Brain microvascular endothelial cell (primary cell): ENCODE results near the gene AGAP2.

Source experiments
- DNase-seq: peaks from one replicate; pipeline ENCODE4 v3.0.0-alpha.2; 2020
- H3K27ac ChIP-seq: fragments of 250-450 bp; sonication (Bioruptor Pico); 2 replicates; pipeline ENCODE4 v1.5.1; 2020; ENCODE audit warnings: mild to moderate bottlenecking, moderate library complexity
- H3K27me3 ChIP-seq: fragments of 250-450 bp; sonication (Bioruptor Pico); replicated peaks from 2 replicates; pipeline ENCODE4 v1.5.1; 2020; ENCODE audit warnings: mild to moderate bottlenecking
- H3K36me3 ChIP-seq: fragments of 250-450 bp; sonication (Bioruptor Pico); replicated peaks from 2 replicates; pipeline ENCODE4 v1.5.1; 2020; ENCODE audit warnings: mild to moderate bottlenecking
- H3K4me3 ChIP-seq: 2 replicates; pipeline ENCODE4 v1.5.1; 2011; ENCODE audit warnings: low read depth, mild to moderate bottlenecking, control low read depth, low read length, moderate library complexity
- CTCF ChIP-seq: IDR thresholded peaks from 2 replicates; pipeline ENCODE4 v1.5.1; 2011; ENCODE audit warnings: low read depth, mild to moderate bottlenecking, moderate library complexity, low read length, control low read depth, inconsistent platforms; ENCODE audit errors: missing control alignments
- in situ Hi-C: cut with HindIII; loops from 2 replicates; pipeline ENCODE4 v1.10.0; 2017; ENCODE audit warnings: low sequenced_read_pairs, low pct_ligation_motif_present

The AGAP2 gene

GRCh38 chr12:57781244-57781643 lies 42.7 kb upstream of the AGAP2 start:
- DNase-seq, result no peak
- Histone ChIP-seq H3K27me3 (no peaks in the 10 kb centered on the region), H3K36me3 (peaks cover 5% of the 10 kb centered on the region), H3K4me3 (no peak overlapping the region), H3K27ac (no peak overlapping the region)
- no peak for TF ChIP-seq CTCF
- in situ Hi-C loops, result no loop called here

- Histone ChIP-seq H3K36me3 (no peaks in the 10 kb centered on the region), H3K4me3 (no peak overlapping the region), H3K27ac (no peak overlapping the region), H3K27me3 (no peaks in the 10 kb centered on the region)
- in situ Hi-C loops, result no loop called here
- DNase-seq, result no peak
- no peak for TF ChIP-seq CTCF
Measured at GRCh38 chr12:57780284-57780897, 41.8 kb upstream of the AGAP2 start.

GRCh38 chr12:57779736-57780135 lies 41.2 kb upstream of the AGAP2 start:
- no peaks in the 10 kb centered on the region for H3K27me3 ChIP-seq
- H3K4me3 ChIP-seq, result no peak overlapping the region
- H3K27ac ChIP-seq, result no peak overlapping the region
- no peak for TF ChIP-seq CTCF
- H3K36me3 ChIP-seq, result no peaks in the 10 kb centered on the region
- in situ Hi-C loops, result no loop called here
- DNase-seq, result no peak

GRCh38 chr12:57777911-57778310 lies 39.4 kb upstream of the AGAP2 start:
- no peak overlapping the region for H3K27ac ChIP-seq
- in situ Hi-C loops, result no loop called here
- no peak for DNase-seq
- H3K4me3 ChIP-seq, result no peak overlapping the region
- TF ChIP-seq CTCF, result no peak
- H3K27me3 ChIP-seq, result no peaks in the 10 kb centered on the region
- H3K36me3 ChIP-seq, result no peaks in the 10 kb centered on the region

GRCh38 chr12:57777367-57777766 lies 38.8 kb upstream of the AGAP2 start:
- no peaks in the 10 kb centered on the region for H3K36me3 ChIP-seq

More at GRCh38 chr12:57777367-57777766, 38.8 kb upstream of the AGAP2 start:
- Histone ChIP-seq H3K4me3 (no peak overlapping the region), H3K27me3 (no peaks in the 10 kb centered on the region), H3K27ac (no peak overlapping the region)
- TF ChIP-seq CTCF, result no peak
- in situ Hi-C loops, result no loop called here
- no peak for DNase-seq
